ENCODE measurements around the gene STPG4.

The STPG4 gene

DNA sequence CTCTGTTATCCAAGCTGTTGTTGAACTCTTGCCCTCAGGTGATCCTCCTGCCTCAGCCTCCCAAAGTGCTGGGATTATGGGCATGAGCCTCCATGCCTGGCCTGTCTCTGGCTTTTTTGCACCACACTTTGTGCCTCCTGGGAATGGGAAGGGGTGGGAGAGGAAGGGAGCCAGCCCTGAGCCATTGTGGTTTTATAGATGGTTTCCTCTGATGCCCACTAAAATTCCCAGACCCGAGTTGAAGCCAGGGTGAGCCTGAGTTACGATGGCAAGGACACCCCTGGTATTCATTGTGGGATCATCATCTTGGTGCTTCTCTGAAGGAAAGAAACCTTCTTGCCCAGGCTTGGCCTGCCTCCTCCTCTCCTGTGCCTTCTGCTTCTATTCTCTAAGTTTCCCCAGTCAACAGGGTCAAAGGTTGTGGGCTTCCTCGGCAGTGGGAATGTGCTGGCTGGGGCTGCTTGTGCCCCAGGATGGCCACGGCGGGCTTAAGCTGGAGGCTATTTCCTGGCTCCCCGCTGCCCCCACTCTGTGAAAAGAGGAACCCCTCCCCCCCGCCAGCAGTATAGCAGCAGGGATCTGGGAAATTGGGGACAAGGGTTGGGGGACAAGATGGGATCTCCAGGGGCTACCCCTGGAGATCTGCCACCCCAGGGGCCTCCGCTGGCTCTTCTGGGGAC is 106.2 kb downstream of the STPG4 start:
- DNase-seq = no peak
- ATAC-seq (replicated peaks) = no peak
- H3K36me3 Mint-ChIP-seq = peaks cover 64 to 69% of the 10 kb centered on the region in 2 donors
- no peaks in the 10 kb centered on the region for H3K9me3 Mint-ChIP-seq
- no peak overlapping the region for H3K4me3 Mint-ChIP-seq
- no peak overlapping the region for H3K27ac Mint-ChIP-seq
- H3K27me3 Mint-ChIP-seq = no peaks in the 10 kb centered on the region
- peaks cover 9 to 14% of the 10 kb centered on the region in 2 donors for H3K4me1 Mint-ChIP-seq

- peaks cover 59 to 64% of the 10 kb centered on the region in 2 donors for H3K36me3 Mint-ChIP-seq
- H3K27ac Mint-ChIP-seq = no peak overlapping the region
- H3K4me3 Mint-ChIP-seq = no peak overlapping the region
- ATAC-seq (replicated peaks) (no peak), DNase-seq (no peak)
- H3K9me3 Mint-ChIP-seq = no peaks in the 10 kb centered on the region
- H3K4me1 Mint-ChIP-seq = peaks cover 30 to 32% of the 10 kb centered on the region in 2 donors
- H3K27me3 Mint-ChIP-seq = no peaks in the 10 kb centered on the region
These were observed 108.8 kb downstream of the STPG4 start for GRCh38 chr2:47046271-47046670.

- Mint-ChIP-seq H3K9me3 (no peaks in the 10 kb centered on the region), H3K27me3 (no peaks in the 10 kb centered on the region), H3K4me1 (peaks cover 34 to 41% of the 10 kb centered on the region in 2 donors), H3K27ac (peak overlapping the region; percentile 90), H3K36me3 (peaks cover 51 to 70% of the 10 kb centered on the region in 2 donors), H3K4me3 (peak overlapping the region; percentile 6 to 45)
- ATAC-seq (replicated peaks) (no peak), DNase-seq (no peak)
These were observed 111.2 kb downstream of the STPG4 start for GRCh38 chr2:47043891-47044239.

DNA sequence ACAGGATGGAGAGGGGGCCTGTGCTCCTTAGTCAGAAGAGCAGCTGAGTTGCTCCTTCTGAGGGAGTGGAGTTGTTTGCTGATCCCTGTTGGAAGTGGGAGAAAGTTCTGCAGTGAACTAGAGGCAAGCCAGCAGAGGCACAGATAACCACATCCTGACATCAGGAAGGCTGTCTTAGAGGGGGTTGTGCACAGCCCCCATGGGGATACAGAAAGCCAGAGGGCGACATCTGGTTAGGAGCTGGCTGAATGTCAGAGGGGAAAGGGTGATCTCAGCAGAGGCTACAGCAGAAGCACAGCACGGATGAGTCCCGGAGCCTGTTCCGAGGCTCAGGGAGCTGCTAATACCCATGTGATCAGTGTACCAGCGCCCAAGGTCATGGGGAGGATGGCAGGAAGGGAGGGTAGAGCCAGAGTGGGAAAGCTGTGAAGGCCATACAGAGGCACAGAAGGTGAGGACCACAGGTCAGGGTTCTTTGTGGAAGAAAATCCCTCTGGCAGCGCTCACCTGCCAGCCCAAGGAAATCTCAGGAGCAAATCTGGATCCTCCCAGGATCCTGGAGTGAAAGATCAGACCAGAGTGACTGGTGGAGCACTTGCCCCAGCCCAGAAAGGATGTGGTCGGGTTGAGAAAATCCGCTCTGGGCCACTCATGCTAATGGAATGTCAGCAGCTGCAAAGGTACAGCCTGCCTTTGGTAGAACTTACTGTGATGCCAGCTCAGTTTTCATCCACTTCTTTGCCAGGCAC is 111.8 kb downstream of the STPG4 start:
- ATAC-seq (replicated peaks) (no peak), DNase-seq (no peak)
- Mint-ChIP-seq H3K36me3 (peaks cover 52 to 73% of the 10 kb centered on the region in 2 donors), H3K27me3 (no peaks in the 10 kb centered on the region), H3K9me3 (no peaks in the 10 kb centered on the region), H3K4me3 (peak overlapping the region in 1 of 2 donors; percentile 24), H3K4me1 (peaks cover 37 to 45% of the 10 kb centered on the region in 2 donors), H3K27ac (peak overlapping the region; percentile 90)

GRCh38 chr2:47041891-47042684 is 113.0 kb downstream of the STPG4 start:
- Mint-ChIP-seq H3K36me3 (peaks cover 51 to 68% of the 10 kb centered on the region in 2 donors), H3K4me3 (no peak overlapping the region), H3K27ac (peak overlapping the region; percentile 84), H3K4me1 (peaks cover 39 to 47% of the 10 kb centered on the region in 2 donors), H3K9me3 (no peaks in the 10 kb centered on the region), H3K27me3 (no peaks in the 10 kb centered on the region)
- no peak for DNase-seq
- ATAC-seq (replicated peaks) = no peak

DNA sequence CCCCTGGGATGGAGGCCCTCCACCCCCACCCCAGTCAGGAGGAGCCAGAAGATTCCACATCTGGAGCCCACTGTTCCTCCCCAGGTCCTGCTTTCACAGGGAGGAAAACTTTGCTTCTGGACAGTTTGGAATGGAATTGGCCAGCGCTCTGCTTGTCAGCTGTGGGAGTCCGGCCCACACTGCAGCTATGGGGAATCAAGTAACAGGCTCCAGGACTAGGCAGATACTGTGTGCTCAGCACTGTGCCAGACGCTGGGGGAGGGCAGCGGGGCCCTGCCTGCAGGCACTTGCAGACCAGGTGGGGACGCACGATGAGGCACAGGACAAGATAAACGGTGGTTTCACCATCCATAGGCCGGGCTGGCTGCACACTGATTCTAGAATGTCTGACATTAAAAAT is 114.0 kb downstream of the STPG4 start:
- no peak for ATAC-seq (replicated peaks)
- Mint-ChIP-seq H3K27me3 (no peaks in the 10 kb centered on the region), H3K4me1 (peaks cover 42 to 57% of the 10 kb centered on the region in 2 donors), H3K9me3 (no peaks in the 10 kb centered on the region), H3K27ac (peak overlapping the region; percentile 59), H3K36me3 (peaks cover 59 to 76% of the 10 kb centered on the region in 2 donors), H3K4me3 (no peak overlapping the region)
- DNase-seq = no peak

DNA sequence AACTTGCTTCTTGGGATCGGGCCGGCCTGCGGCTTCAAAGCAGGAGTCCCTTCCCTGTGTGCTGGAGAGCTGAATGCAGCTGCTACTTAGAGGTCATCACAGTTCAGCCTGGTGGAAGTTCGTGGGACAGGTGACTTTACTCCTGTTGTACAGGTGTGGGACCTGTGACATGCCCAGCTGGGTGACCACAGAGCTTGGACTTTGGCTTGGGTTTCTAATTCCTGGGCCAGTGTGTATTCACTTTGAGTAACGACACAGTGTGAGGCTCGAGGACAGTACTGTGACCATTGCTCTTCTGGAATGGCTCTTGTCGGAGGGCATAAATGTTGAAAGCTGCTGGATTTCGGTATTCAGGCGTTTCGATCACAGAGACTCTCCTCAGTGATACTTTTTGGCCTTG is 114.5 kb downstream of the STPG4 start:
- Mint-ChIP-seq H3K27me3 (no peaks in the 10 kb centered on the region), H3K4me3 (no peak overlapping the region), H3K4me1 (peaks cover 43 to 62% of the 10 kb centered on the region in 2 donors), H3K9me3 (no peaks in the 10 kb centered on the region), H3K27ac (no peak overlapping the region), H3K36me3 (peaks cover 58 to 76% of the 10 kb centered on the region in 2 donors)
- DNase-seq (no peak), ATAC-seq (replicated peaks) (no peak)

- H3K27ac Mint-ChIP-seq = no peak overlapping the region
- ATAC-seq (replicated peaks) = no peak
- H3K27me3 Mint-ChIP-seq = no peaks in the 10 kb centered on the region
- peaks cover 59 to 78% of the 10 kb centered on the region in 2 donors for H3K36me3 Mint-ChIP-seq
- no peak overlapping the region for H3K4me3 Mint-ChIP-seq
- H3K9me3 Mint-ChIP-seq = no peaks in the 10 kb centered on the region
- DNase-seq = no peak
- H3K4me1 Mint-ChIP-seq = peaks cover 48 to 68% of the 10 kb centered on the region in 2 donors
These were observed 115.1 kb downstream of the STPG4 start for GRCh38 chr2:47039913-47040562.

DNA sequence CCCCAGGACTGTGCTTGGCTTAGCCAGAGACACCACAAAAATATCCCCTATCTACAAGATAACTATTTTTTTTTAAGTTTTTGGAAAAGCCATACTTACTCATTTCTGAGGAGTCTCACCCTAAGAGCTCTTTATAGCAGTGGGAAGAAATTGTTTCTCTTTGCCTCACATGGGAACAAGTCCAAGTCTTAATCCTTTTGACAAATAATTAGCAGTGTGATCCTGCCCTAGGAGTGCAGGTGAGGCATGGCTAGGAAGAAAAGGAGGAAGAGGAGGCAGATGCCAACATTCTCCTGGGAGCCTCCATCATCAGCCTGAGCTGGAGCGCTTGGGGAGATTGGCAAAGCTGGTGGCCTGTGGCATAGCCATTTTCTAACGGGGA is 115.6 kb downstream of the STPG4 start:
- H3K4me3 Mint-ChIP-seq = no peak overlapping the region
- H3K27me3 Mint-ChIP-seq = no peaks in the 10 kb centered on the region
- DNase-seq (no peak), ATAC-seq (replicated peaks) (no peak)
- peaks cover 53 to 73% of the 10 kb centered on the region in 2 donors for H3K4me1 Mint-ChIP-seq
- H3K27ac Mint-ChIP-seq = no peak overlapping the region
- H3K9me3 Mint-ChIP-seq = no peaks in the 10 kb centered on the region
- H3K36me3 Mint-ChIP-seq = peaks cover 56 to 74% of the 10 kb centered on the region in 2 donors

DNA sequence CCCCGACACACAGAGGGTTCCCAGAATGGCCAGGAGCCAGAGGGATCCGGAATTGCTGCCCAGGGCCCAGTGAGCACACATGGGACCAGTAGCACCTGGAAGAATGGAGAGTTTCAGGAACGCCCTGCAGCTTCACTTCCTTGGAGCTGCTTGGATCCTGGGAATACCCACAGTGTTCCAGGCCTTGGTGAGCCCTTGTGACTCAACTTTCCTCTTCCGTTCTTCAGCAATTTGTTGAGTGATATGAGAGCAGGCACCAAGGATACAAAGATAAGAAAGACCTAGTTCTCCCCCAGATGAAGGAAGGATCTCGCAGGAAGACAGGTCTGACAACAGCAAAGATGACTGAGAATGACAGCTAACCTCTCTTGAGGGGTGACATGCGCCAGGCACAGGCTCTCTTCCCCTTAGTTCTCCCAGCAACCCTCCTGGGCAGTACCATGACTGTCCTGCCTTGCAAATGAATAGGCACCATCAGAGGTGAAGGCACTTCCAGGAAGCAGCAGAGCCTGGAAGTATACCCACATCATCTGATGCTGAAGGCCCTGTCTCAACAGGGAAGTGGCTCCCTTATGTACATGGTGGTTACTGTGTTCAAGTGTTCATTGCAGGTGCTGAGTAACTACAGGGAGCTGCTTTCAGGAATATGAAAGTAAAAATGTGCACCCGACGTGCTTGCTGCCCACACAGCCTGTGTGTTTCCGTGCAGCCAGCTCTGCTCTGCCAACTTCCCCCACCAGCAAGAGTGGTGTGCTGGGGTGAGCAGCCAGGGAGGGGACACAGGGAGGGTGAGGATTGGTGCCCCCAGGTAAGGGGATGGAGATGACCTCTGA is 116.2 kb downstream of the STPG4 start:
- peak; percentile 55 for ATAC-seq (replicated peaks)
- H3K4me3 Mint-ChIP-seq = peak overlapping the region; percentile 45 to 75

DNA sequence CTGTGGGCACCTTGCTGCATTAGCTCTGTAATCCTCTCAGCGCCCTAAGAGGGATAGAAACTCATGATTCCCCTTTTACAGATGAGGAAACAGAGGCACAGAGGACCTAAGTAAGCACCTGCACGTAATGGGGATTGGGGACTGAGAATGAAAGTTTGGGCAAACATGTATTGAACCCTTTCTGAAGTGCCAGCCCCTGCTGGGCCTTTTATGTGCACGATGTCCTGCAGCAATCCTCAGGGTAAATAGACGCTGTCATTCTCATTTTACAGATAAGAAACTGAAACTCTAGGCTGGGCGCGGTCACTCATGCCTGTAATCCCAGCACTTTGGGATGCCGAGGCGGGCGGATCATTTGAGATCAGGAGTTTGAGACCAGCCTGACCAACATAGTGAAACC is 117.4 kb downstream of the STPG4 start:
- Mint-ChIP-seq H3K4me1 (peaks cover 52 to 72% of the 10 kb centered on the region in 2 donors), H3K36me3 (peaks cover 53 to 75% of the 10 kb centered on the region in 2 donors), H3K9me3 (no peaks in the 10 kb centered on the region), H3K27me3 (no peaks in the 10 kb centered on the region), H3K4me3 (no peak overlapping the region), H3K27ac (no peak overlapping the region)
- no peak for ATAC-seq (replicated peaks)
- DNase-seq = no peak

More for the DNA sequence above, 116.2 kb downstream of the STPG4 start:
- Mint-ChIP-seq H3K27me3 (no peaks in the 10 kb centered on the region), H3K4me1 (peaks cover 53 to 73% of the 10 kb centered on the region in 2 donors), H3K36me3 (peaks cover 55 to 73% of the 10 kb centered on the region in 2 donors), H3K27ac (peak overlapping the region; percentile 88), H3K9me3 (no peaks in the 10 kb centered on the region)
- DNase-seq = peak; percentile 42

Measured in stimulated activated naive B cell treated with anti-CD40 and anti-IgM and Interleukin-4, amounts not matched to agents 10 μg/mL and 1 μg/mL and 100 μg/mL, for 72 hours (primary cell).